ENCODE measurements around the gene PAX3. TPM values are rescaled to one million over a fixed set of nuclear protein-coding genes. Genes with fewer than 3 reads are reported as not detected.

Gene PAX3
- total RNA-seq, 1 experiment from 2014 or later = not detected

DNA sequence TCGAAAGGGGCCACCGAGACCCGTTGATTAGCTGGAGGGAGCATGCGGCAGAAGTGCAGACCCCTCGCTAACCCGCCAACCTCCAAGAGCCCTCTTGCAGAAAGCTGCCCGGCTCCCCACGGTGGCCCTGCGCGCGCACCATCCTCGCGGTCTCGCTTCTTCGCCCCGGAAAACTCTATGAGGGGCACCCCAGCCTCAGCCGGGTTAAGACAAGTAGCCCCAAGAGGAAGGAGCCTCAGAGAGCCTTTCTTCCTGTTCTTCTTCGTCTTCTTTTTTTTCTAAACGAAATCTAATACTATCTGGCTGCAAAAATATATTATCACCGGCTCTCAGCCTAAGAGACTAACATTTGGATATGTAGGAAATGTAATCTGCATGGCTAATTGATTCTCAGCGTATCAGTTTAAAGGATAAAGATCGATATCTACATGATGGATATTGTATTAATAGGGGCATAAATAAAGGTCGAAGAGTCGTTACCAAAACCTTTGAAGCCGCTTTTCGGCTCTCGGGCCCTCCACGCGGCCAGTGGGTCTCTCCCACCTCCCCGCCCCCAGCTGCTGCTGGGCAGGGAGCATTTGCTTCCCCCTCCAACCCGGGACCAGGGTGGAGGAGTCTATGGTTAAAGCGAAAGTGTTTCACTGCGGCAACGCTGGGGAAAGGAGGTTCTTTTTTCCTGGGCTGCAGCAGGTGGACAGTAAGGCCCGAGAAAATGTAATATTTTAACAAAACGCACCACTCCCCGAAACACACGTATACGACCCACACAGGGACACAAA, 6.1 kb upstream of the PAX3 start:
- Histone ChIP-seq H3K27me3 (replicated peaks; ENCODE audit: control insufficient read depth, insufficient read depth, low read length) (peaks cover 6% of the 10 kb centered on the region), H3K4me3 (ENCODE audit: low read depth, low read length) (no peak overlapping the region; the same call in 1 of the 2 replicates), H3K4me1 (peaks cover 5% of the 10 kb centered on the region; the same call in 1 of the 2 replicates), H3K9me3 (no peaks in the 10 kb centered on the region), H3K36me3 (ENCODE audit: control insufficient read depth, insufficient read depth, low read length) (no peaks in the 10 kb centered on the region)
- peak overlapping the region; percentile 58 for H3K4me3 Mint-ChIP-seq (ENCODE audit: unreplicated experiment)
- intact Hi-C loops (cut with micrococcal nuclease; ENCODE audit: unreplicated experiment) = loop anchor here (5.0 to 10.0 kb wide), 2 partner anchors 133 to 680 kb away; no protein-coding TSS in a partner anchor
- CTCF ChIA-PET = no interaction called here
- peaks cover 48% of the 10 kb centered on the region for H3K27me3 Mint-ChIP-seq (ENCODE audit: insufficient read depth, unreplicated experiment)
- peaks cover 10% of the 10 kb centered on the region for H3K4me1 Mint-ChIP-seq (ENCODE audit: low read depth, unreplicated experiment)
- DNase-seq = no peak
- TF ChIP-seq, protein P1, sequence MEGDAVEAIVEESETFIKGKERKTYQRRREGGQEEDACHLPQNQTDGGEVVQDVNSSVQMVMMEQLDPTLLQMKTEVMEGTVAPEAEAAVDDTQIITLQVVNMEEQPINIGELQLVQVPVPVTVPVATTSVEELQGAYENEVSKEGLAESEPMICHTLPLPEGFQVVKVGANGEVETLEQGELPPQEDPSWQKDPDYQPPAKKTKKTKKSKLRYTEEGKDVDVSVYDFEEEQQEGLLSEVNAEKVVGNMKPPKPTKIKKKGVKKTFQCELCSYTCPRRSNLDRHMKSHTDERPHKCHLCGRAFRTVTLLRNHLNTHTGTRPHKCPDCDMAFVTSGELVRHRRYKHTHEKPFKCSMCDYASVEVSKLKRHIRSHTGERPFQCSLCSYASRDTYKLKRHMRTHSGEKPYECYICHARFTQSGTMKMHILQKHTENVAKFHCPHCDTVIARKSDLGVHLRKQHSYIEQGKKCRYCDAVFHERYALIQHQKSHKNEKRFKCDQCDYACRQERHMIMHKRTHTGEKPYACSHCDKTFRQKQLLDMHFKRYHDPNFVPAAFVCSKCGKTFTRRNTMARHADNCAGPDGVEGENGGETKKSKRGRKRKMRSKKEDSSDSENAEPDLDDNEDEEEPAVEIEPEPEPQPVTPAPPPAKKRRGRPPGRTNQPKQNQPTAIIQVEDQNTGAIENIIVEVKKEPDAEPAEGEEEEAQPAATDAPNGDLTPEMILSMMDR (IDR thresholded peaks at IDR 0.05; ENCODE audit: insufficient read depth in 1 of 2, low read depth in 1 of 2, low read length in 1 of 2, severe bottlenecking in 1 of 2, unreplicated experiment in 1 of 2) = no peak
- H3K36me3 Mint-ChIP-seq (ENCODE audit: insufficient read depth, unreplicated experiment) = no peaks in the 10 kb centered on the region
- H3K27ac Mint-ChIP-seq (ENCODE audit: unreplicated experiment) = no peak overlapping the region
- BruUV-seq (replicated peaks) = no TSS peak
- no peaks in the 10 kb centered on the region for H3K9me3 Mint-ChIP-seq (ENCODE audit: unreplicated experiment)
- POLR2A ChIA-PET = no interaction called here

DNA sequence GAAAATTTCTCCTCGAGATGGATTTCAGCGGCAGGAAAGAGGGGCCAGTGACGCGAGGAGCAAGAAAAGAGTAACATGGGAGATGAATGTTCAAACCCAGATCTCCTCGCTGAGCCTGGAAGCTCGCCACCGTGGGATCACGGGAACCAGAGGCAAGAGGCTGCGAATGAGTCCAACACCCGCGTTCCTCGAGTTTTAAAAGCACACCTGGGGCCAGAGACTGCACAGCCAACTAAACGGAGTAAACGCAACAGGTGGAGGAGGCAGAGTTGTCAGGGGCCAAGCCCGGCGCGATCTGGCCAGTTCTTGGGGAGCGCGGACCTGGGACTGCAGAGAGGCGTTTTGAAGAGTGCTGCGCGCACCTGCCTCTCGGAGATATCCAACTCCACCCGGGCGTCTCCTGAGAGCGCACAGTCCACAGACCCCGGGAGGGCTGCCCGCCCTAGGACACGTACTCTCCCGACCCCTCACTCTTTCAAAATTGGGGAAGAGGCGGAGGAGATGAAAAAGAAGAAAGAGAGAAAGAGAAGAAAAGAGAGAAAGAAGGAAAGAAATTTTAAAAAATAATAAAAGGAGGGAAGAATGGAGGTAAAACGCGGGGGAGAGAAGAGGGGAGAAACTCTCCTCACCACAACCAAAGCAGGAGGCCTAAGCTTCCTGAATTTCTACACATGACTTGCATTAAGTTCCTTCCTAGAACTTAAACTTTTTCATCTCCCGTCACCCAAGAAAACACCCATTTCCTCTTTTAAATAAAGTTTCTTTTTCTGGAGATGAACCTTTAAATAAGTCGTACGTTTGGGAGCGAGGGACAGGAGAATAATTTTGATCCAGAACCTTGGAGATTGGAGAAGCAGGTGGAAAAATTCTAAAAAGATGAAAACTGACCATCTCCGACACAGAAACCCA, 5.3 kb upstream of the PAX3 start:
- Histone ChIP-seq H3K4me1 (peaks cover 5% of the 10 kb centered on the region; the same call in 1 of the 2 replicates), H3K4me3 (ENCODE audit: low read depth, low read length) (no peak overlapping the region), H3K36me3 (ENCODE audit: control insufficient read depth, insufficient read depth, low read length) (no peaks in the 10 kb centered on the region), H3K27me3 (replicated peaks; ENCODE audit: control insufficient read depth, insufficient read depth, low read length) (peaks cover 6% of the 10 kb centered on the region), H3K9me3 (no peaks in the 10 kb centered on the region)
- H3K4me1 Mint-ChIP-seq (ENCODE audit: low read depth, unreplicated experiment) = peaks cover 10% of the 10 kb centered on the region
- H3K27me3 Mint-ChIP-seq (ENCODE audit: insufficient read depth, unreplicated experiment) = peaks cover 50% of the 10 kb centered on the region
- H3K36me3 Mint-ChIP-seq (ENCODE audit: insufficient read depth, unreplicated experiment) = no peaks in the 10 kb centered on the region
- no peak overlapping the region for H3K4me3 Mint-ChIP-seq (ENCODE audit: unreplicated experiment)
- H3K9me3 Mint-ChIP-seq (ENCODE audit: unreplicated experiment) = peaks cover 7% of the 10 kb centered on the region
- TF ChIP-seq, protein P1 (IDR thresholded peaks at IDR 0.05; ENCODE audit: insufficient read depth in 1 of 2, low read depth in 1 of 2, low read length in 1 of 2, severe bottlenecking in 1 of 2, unreplicated experiment in 1 of 2) = no peak
- no peak overlapping the region for H3K27ac Mint-ChIP-seq (ENCODE audit: unreplicated experiment)
- no TSS peak for BruUV-seq (replicated peaks)
- ChIA-PET CTCF (no interaction called here), POLR2A (no interaction called here)
- intact Hi-C loops (cut with micrococcal nuclease; ENCODE audit: unreplicated experiment) = loop anchor here (10.0 kb wide), 1 partner anchor 679 kb away; no protein-coding TSS in a partner anchor
- DNase-seq = no peak
